IPS-18a (cell line): Measurements from ENCODE around the gene CRYL1.

Source experiments
- H3K27ac ChIP-seq: one replicate; pipeline ENCODE4 v1.5.1; 2013; ENCODE audit warnings: low read length
- H3K27me3 ChIP-seq: one replicate; pipeline ENCODE4 v1.6.1; 2013; ENCODE audit warnings: mild to moderate bottlenecking, low read length; ENCODE audit not compliant: control insufficient read depth, insufficient read depth
- H3K36me3 ChIP-seq: one replicate; pipeline ENCODE4 v1.6.1; 2013; ENCODE audit warnings: low read depth, low read length; ENCODE audit not compliant: control insufficient read depth
- H3K4me1 ChIP-seq: one replicate; pipeline ENCODE4 v1.6.1; 2013; ENCODE audit warnings: low read depth, low read length; ENCODE audit not compliant: control insufficient read depth
- H3K4me3 ChIP-seq: one replicate; pipeline ENCODE4 v1.5.1; 2013; ENCODE audit warnings: low read length
- H3K9ac ChIP-seq: one replicate; pipeline ENCODE4 v1.6.1; 2013; ENCODE audit warnings: mild to moderate bottlenecking, low read length, moderate library complexity
- H3K9me3 ChIP-seq: one replicate; pipeline ENCODE4 v1.6.1; 2013; ENCODE audit warnings: low read depth, low read length; ENCODE audit not compliant: control insufficient read depth

Gene CRYL1

GRCh38 chr13:20525144-20525600 is 485 bp downstream of the CRYL1 start:
- Histone ChIP-seq H3K27me3 (peaks cover 76% of the 10 kb centered on the region), H3K27ac (no peak overlapping the region), H3K9me3 (no peaks in the 10 kb centered on the region), H3K36me3 (no peaks in the 10 kb centered on the region), H3K9ac (no peak overlapping the region), H3K4me3 (peak overlapping the region; percentile 61), H3K4me1 (peaks cover 9% of the 10 kb centered on the region)

- Histone ChIP-seq H3K36me3 (no peaks in the 10 kb centered on the region), H3K4me3 (no peak overlapping the region), H3K9ac (no peak overlapping the region), H3K4me1 (peaks cover 9% of the 10 kb centered on the region), H3K9me3 (no peaks in the 10 kb centered on the region), H3K27ac (no peak overlapping the region), H3K27me3 (peaks cover 39% of the 10 kb centered on the region)
These were observed 4.1 kb downstream of the CRYL1 start for GRCh38 chr13:20521364-20522115.

DNA sequence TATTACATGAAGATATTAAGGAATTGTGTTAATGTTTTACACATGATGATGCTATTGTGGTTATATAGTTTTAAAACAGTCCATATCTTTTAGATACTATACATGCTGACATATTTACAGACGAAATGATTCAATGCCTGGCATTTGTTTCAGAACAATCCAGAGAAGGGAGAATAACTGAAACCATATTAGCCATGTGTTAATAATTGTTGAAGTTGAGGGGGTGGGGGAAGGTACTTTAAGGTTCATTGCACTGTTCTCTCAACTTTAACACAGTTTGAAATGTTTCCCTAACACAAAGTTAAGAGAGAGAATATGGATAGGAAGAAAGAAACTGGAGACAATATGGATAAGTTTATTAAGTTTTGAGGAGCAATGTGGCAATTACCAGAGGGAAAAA is 5.8 kb downstream of the CRYL1 start:
- H3K27ac ChIP-seq = no peak overlapping the region

GRCh38 chr13:20518660-20519100 is 7.0 kb downstream of the CRYL1 start:
- Histone ChIP-seq H3K27me3 (peaks cover 11% of the 10 kb centered on the region), H3K4me1 (peaks cover 3% of the 10 kb centered on the region), H3K9ac (no peak overlapping the region), H3K27ac (no peak overlapping the region), H3K9me3 (no peaks in the 10 kb centered on the region), H3K36me3 (no peaks in the 10 kb centered on the region), H3K4me3 (no peak overlapping the region)

More for the DNA sequence above, 5.8 kb downstream of the CRYL1 start:
- no peak overlapping the region for H3K9ac ChIP-seq
- H3K36me3 ChIP-seq = no peaks in the 10 kb centered on the region
- H3K9me3 ChIP-seq = no peaks in the 10 kb centered on the region
- H3K27me3 ChIP-seq = peaks cover 23% of the 10 kb centered on the region
- no peak overlapping the region for H3K4me3 ChIP-seq
- peaks cover 3% of the 10 kb centered on the region for H3K4me1 ChIP-seq

DNA sequence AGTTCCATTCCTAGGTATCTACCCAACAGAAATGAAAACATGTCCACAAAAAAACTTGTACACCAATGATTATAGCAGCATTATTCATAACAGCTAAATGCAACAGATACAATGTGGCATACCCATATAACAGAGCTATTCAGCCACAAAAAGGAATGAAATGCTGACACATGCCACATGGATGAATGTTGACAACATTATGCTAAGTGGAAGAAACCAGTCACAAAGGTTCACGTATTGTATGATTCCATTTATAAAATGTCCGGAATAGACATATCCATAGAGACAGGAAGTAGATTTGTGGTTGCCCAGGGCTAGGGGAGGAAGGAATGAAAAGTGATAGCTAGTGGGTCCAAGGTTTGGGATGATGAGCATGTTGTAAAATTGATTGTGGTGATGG is 10.8 kb downstream of the CRYL1 start:
- Histone ChIP-seq H3K4me1 (peaks cover 10% of the 10 kb centered on the region), H3K9me3 (no peaks in the 10 kb centered on the region), H3K27me3 (no peaks in the 10 kb centered on the region), H3K4me3 (no peak overlapping the region), H3K36me3 (no peaks in the 10 kb centered on the region), H3K9ac (no peak overlapping the region), H3K27ac (no peak overlapping the region)

DNA sequence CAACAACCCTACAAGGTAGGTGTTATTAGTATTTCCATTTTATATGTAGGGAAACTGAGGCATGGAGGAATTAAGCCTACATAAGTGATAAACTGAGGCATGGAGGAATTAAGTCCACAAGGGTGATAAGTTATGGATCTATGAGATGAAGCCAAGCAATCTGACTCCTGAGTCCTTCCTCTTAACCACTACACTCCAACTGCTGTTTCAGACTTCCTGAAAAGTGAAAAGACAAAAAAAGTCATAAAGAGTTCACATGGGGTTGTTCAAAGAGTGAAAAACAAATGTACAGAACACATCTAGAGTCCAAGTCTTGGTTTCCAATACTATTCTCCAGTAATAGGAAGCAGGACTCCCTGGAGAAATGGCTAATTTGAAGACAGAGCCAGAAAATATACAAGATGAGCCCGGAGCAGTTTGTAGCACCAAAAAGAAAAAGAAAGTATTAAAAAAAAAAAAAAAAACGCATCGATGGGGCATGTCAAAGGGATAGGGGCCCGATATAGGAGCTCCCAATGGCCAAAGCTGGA is 12.1 kb downstream of the CRYL1 start:
- Histone ChIP-seq H3K9ac (no peak overlapping the region), H3K27me3 (no peaks in the 10 kb centered on the region), H3K27ac (no peak overlapping the region), H3K4me1 (peaks cover 10% of the 10 kb centered on the region), H3K9me3 (no peaks in the 10 kb centered on the region), H3K4me3 (no peak overlapping the region), H3K36me3 (no peaks in the 10 kb centered on the region)

- Histone ChIP-seq H3K9me3 (no peaks in the 10 kb centered on the region), H3K4me3 (no peak overlapping the region), H3K36me3 (no peaks in the 10 kb centered on the region), H3K9ac (no peak overlapping the region), H3K27ac (no peak overlapping the region), H3K4me1 (peaks cover 10% of the 10 kb centered on the region), H3K27me3 (no peaks in the 10 kb centered on the region)
These were observed 13.5 kb downstream of the CRYL1 start for GRCh38 chr13:20512042-20512683.

DNA sequence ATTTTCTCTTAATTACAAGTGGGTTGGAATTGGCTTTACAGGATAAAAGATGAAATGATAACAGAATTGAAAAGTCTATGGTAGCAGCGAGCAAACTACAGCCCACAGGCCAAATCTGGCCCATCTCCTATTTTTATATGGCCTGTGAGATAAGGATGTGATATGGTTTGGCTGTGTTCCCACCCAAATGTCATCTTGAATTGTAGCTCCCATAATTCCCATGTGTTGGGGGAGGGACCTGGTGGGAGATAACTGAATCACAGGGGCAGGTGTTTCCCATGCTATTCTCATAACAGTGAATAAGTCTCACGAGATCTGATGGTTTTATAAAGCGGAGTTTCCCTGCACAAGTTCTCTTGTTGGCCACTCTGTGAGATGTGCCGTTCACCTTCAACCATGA is 19.0 kb downstream of the CRYL1 start:
- Histone ChIP-seq H3K27me3 (no peaks in the 10 kb centered on the region), H3K9ac (no peak overlapping the region), H3K4me3 (no peak overlapping the region), H3K36me3 (no peaks in the 10 kb centered on the region), H3K4me1 (peaks cover 4% of the 10 kb centered on the region), H3K9me3 (no peaks in the 10 kb centered on the region), H3K27ac (no peak overlapping the region)

GRCh38 chr13:20505405-20506366 is 20.0 kb downstream of the CRYL1 start:
- no peak overlapping the region for H3K4me3 ChIP-seq
- no peaks in the 10 kb centered on the region for H3K9me3 ChIP-seq
- H3K36me3 ChIP-seq = no peaks in the 10 kb centered on the region
- no peak overlapping the region for H3K27ac ChIP-seq
- no peak overlapping the region for H3K9ac ChIP-seq
- no peaks in the 10 kb centered on the region for H3K27me3 ChIP-seq
- no peaks in the 10 kb centered on the region for H3K4me1 ChIP-seq

DNA sequence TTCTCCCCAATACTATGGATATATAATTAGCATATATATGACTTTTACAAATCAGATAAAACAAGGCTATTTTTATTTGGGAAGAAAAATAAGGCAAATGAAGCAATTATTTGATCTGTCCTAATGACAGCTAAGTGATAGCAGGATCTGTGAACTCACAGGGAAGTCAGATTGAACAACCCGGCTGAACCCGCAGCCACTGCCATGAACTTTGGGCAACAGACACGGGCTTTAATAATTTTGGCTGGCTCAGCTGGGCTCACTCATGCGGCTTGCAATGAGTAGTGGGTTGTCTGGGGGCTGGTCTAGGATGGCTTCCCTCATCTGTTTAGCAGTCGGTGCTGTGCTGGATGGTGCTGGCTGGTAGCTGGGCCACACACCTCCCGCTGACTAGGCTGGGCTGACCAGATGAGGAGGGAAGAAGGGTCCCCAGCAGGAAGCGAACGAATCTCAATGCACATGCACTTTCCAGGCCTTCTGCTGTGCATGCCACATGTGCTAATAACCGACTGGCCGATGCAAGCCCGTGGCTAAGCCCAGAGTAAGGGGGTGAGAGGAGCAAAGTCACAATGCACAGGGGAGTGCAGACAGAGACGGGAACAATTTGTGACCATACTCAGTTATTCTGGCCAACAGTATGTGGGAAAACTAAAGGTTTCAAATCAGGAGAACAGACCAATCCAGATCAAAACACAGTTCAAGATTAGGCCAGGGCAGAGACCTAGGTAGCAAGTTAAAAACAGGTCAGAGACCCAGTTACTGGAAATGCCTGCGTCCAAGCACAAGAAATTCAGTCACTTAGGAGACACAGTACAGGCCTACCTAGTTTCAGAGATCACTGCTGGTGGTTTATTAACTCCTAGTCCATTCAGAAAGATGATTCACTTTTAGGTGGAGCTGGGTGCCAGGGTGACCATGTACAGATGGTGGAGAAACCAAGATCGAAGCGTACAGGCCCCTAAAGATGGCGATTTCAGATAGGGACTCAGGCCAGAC is 22.3 kb downstream of the CRYL1 start:
- no peak overlapping the region for H3K9ac ChIP-seq
- no peak overlapping the region for H3K27ac ChIP-seq
- H3K27me3 ChIP-seq = no peaks in the 10 kb centered on the region
- H3K4me1 ChIP-seq = no peaks in the 10 kb centered on the region
- H3K9me3 ChIP-seq = peaks cover 4% of the 10 kb centered on the region
- no peaks in the 10 kb centered on the region for H3K36me3 ChIP-seq
- no peak overlapping the region for H3K4me3 ChIP-seq
